SK-N-SH (cell line): ENCODE data around the gene DOCK8. TPM values are rescaled to one million over a fixed set of nuclear protein-coding genes. Genes with fewer than 3 reads are reported as not detected.

ENCODE experiments used
- CTCF ChIA-PET: fragments of 300-600, 350-600 bp; formaldehyde crosslinking; extraction: SDS; loops from one replicate; lab custom pipeline; 2021; lab: Yijun Ruan, JAX
- POLR2A ChIA-PET: fragments of 350-600 bp; sonication (Branson Sonifier 250); formaldehyde crosslinking; extraction: SDS; loops from one replicate; lab custom pipeline; 2020; ENCODE audit warnings: antibody characterized with exemption, inconsistent platforms; lab: Yijun Ruan, JAX
- DNase-seq: peaks from one replicate; pipeline ENCODE4 v3.0.0; 2012
- H2AFZ ChIP-seq: fragments of 200-600 bp; sonication (generic); 2 replicates; pipeline ENCODE4 v1.8.1; 2016; ENCODE audit warnings: antibody characterized with exemption, mild to moderate bottlenecking, low read depth
- H3F3A ChIP-seq: fragments of 200-600 bp; sonication (generic); replicated peaks from 2 replicates; pipeline ENCODE3; 2016; ENCODE audit warnings: antibody characterized with exemption, mild to moderate bottlenecking; ENCODE audit not compliant: insufficient read depth
- H3K27ac ChIP-seq, 2 experiments: fragments of 200-500 bp in 1 of 2; fragments of 200-600 bp in 1 of 2; sonication (Bioruptor generic) in 1 of 2; sonication (generic), shearing (Covaris generic) in 1 of 2; 2 replicates each; pipeline versions ENCODE4 v1.5.1 to v1.6.1; 2014 to 2016; ENCODE audit warnings: low read depth in 2 of 2, inconsistent platforms in 1 of 2, low read length in 1 of 2, mild to moderate bottlenecking in 1 of 2, mixed read lengths in 1 of 2
- H3K27me3 ChIP-seq: fragments of 200-600 bp; sonication (generic), shearing (Covaris generic); 2 replicates; pipeline ENCODE4 v1.6.1; 2016; ENCODE audit warnings: mixed run types; ENCODE audit not compliant: insufficient read depth
- H3K36me3 ChIP-seq, 2 experiments: fragments of 200-500 bp in 1 of 2; fragments of 200-600 bp in 1 of 2; sonication (Bioruptor generic) in 1 of 2; sonication (generic) in 1 of 2; replicated peaks in 1 of 2; 2 replicates each; pipeline versions ENCODE3 to v1.5.1; 2014 to 2016; ENCODE audit warnings: low read length in 1 of 2, mild to moderate bottlenecking in 1 of 2; ENCODE audit not compliant: insufficient read depth in 2 of 2, control insufficient read depth in 1 of 2
- H3K4me1 ChIP-seq, 2 experiments: fragments of 200-500 bp in 1 of 2; fragments of 200-600 bp in 1 of 2; sonication (Bioruptor generic) in 1 of 2; sonication (generic), shearing (Covaris generic) in 1 of 2; 2 replicates each; pipeline versions ENCODE4 v1.5.1 to v1.6.1; 2014 to 2016; ENCODE audit warnings: low read depth in 1 of 2, low read length in 1 of 2, mixed run types in 1 of 2; ENCODE audit not compliant: insufficient read depth in 2 of 2, control insufficient read depth in 1 of 2
- H3K4me2 ChIP-seq: fragments of 200-600 bp; sonication (generic), shearing (Covaris generic); 2 replicates; pipeline ENCODE4 v1.6.1; 2017; ENCODE audit warnings: mixed run types
- H3K4me3 ChIP-seq, 2 experiments: fragments of 200-500 bp in 1 of 2; fragments of 200-600 bp in 1 of 2; sonication (Bioruptor generic) in 1 of 2; sonication (generic), shearing (Covaris generic) in 1 of 2; 2 replicates each; pipeline versions ENCODE4 v1.5.1 to v1.8.1; 2014 to 2016; ENCODE audit warnings: low read depth in 2 of 2, inconsistent platforms in 1 of 2, low read length in 1 of 2, mild to moderate bottlenecking in 1 of 2, mixed read lengths in 1 of 2, moderate library complexity in 1 of 2
- H3K79me2 ChIP-seq: fragments of 200-600 bp; sonication (generic); 2 replicates; pipeline ENCODE4 v1.8.1; 2017; ENCODE audit warnings: mild to moderate bottlenecking; ENCODE audit not compliant: insufficient read depth
- H3K9ac ChIP-seq: fragments of 200-600 bp; sonication (generic); 2 replicates; pipeline ENCODE4 v1.6.1; 2017; ENCODE audit warnings: mixed run types
- H3K9me2 ChIP-seq: fragments of 200-600 bp; sonication (generic); 2 replicates; pipeline ENCODE4 v1.6.1; 2017; ENCODE audit warnings: mixed run types
- H3K9me3 ChIP-seq: fragments of 200-600 bp; sonication (generic); 2 replicates; pipeline ENCODE4 v1.6.1; 2017; ENCODE audit warnings: mixed run types, mild to moderate bottlenecking, moderate library complexity
- H4K20me1 ChIP-seq: fragments of 200-600 bp; sonication (generic); 2 replicates; pipeline ENCODE4 v1.6.1; 2017; ENCODE audit warnings: mild to moderate bottlenecking, mixed run types; ENCODE audit not compliant: insufficient read depth
- CHD2 ChIP-seq: fragments of 150-350 bp; IDR thresholded peaks from 2 replicates; pipeline ENCODE4 v1.6.1; 2018; ENCODE audit warnings: low read length; ENCODE audit not compliant: partially characterized antibody
- CTCF ChIP-seq: fragments of 200-600 bp; sonication (generic); IDR thresholded peaks from 2 replicates; pipeline ENCODE4 v1.6.1; 2017; ENCODE audit warnings: antibody characterized with exemption, mild to moderate bottlenecking, moderate library complexity
- EP300 ChIP-seq, 2 experiments: IDR thresholded peaks; 2 replicates each; pipeline versions ENCODE4 v1.4.0 to v1.6.1; 2012; ENCODE audit warnings: borderline replicate concordance in 1 of 2, low read depth in 1 of 2, low read length in 1 of 2
- EZH2phosphoT487 ChIP-seq: fragments of 200-600 bp; sonication (generic); IDR thresholded peaks from 2 replicates; pipeline ENCODE4 v1.6.1; 2017; ENCODE audit warnings: low read depth, mixed run types, mild to moderate bottlenecking, antibody characterized with exemption, moderate library complexity, borderline replicate concordance
- FOSL2 ChIP-seq: IDR thresholded peaks from 2 replicates; pipeline ENCODE4 v1.4.0; 2012; ENCODE audit warnings: low read depth, mild to moderate bottlenecking, moderate library complexity, borderline replicate concordance
- FOXM1 ChIP-seq: IDR thresholded peaks from 2 replicates; pipeline ENCODE4 v1.4.0; 2012; ENCODE audit warnings: low read depth, mild to moderate bottlenecking
- IRF3 ChIP-seq: fragments of 150-350 bp; IDR thresholded peaks from 2 replicates; pipeline ENCODE4 v1.6.1; 2016; ENCODE audit warnings: mild to moderate bottlenecking, low read depth, low read length
- JUND ChIP-seq: IDR thresholded peaks from 2 replicates; pipeline ENCODE4 v1.4.0; 2012
- NRF1 ChIP-seq: IDR thresholded peaks from 2 replicates; pipeline ENCODE4 v1.6.1; 2012; ENCODE audit warnings: low read depth, mild to moderate bottlenecking, low read length
- RAD21 ChIP-seq: IDR thresholded peaks from 2 replicates; pipeline ENCODE4 v1.6.1; 2012; ENCODE audit warnings: mild to moderate bottlenecking, low read length
- RCOR1 ChIP-seq: fragments of 150-350 bp; IDR thresholded peaks from 2 replicates; pipeline ENCODE4 v1.6.1; 2017; ENCODE audit warnings: antibody characterized with exemption, low read length
- RXRA ChIP-seq: IDR thresholded peaks from 2 replicates; pipeline ENCODE4 v1.4.0; 2012; ENCODE audit warnings: low read depth, mild to moderate bottlenecking, borderline replicate concordance
- SIN3A ChIP-seq: IDR thresholded peaks from 2 replicates; pipeline ENCODE4 v1.6.1; 2012; ENCODE audit warnings: low read depth, mild to moderate bottlenecking, low read length, moderate library complexity, borderline replicate concordance
- SMC3 ChIP-seq: IDR thresholded peaks from 2 replicates; pipeline ENCODE4 v1.6.1; 2012; ENCODE audit warnings: low read depth, low read length, improper control_type of control experiment
- TAF1 ChIP-seq: IDR thresholded peaks from 2 replicates; pipeline ENCODE4 v1.6.1; 2012; ENCODE audit warnings: low read depth, mild to moderate bottlenecking, low read length, moderate library complexity, borderline replicate concordance
- TCF12 ChIP-seq: IDR thresholded peaks from 2 replicates; pipeline ENCODE4 v1.4.0; 2012
- USF1 ChIP-seq: IDR thresholded peaks from 2 replicates; pipeline ENCODE4 v1.4.0; 2012; ENCODE audit warnings: low read depth, borderline replicate concordance
- USF2 ChIP-seq: fragments of 150-350 bp; IDR thresholded peaks from 2 replicates; pipeline ENCODE4 v1.6.1; 2017; ENCODE audit warnings: antibody characterized with exemption, low read length, low read depth, borderline replicate concordance
- WGBS: methylation state at CpG from one replicate; pipeline ENCODE4 v1.1.6; 2017; ENCODE audit warnings: low lambda C conversion rate; 5-methylcytosine and 5-hydroxymethylcytosine counted together
- polyA plus RNA-seq, 3 experiments: library from polyadenylated mRNA; depleted of rRNA; stranded (reverse); fragments of >200 nt; gene quantifications; 2 replicates each; pipeline ENCODE4 v1.2.3, GENCODE V29; 2012

DOCK8 gene
- polyA plus RNA-seq, 1 of the 3 experiments (the other 2 are of a cell fraction): not detected

GRCh38 chr9:211036-211435 lies 3.6 kb upstream of the DOCK8 start:
- H3K9me2 ChIP-seq: no peaks in the 10 kb centered on the region
- H3K9me3 ChIP-seq: no peaks in the 10 kb centered on the region
- WGBS: 19% methylated on average over 7 of the region's 7 CpGs
- ChIA-PET POLR2A (no interaction called here), CTCF (no interaction called here)
- H3K79me2 ChIP-seq: no peaks in the 10 kb centered on the region
- no peak overlapping the region for H3K27ac ChIP-seq
- no peaks in the 10 kb centered on the region for H3K36me3 ChIP-seq
- no peak overlapping the region for H3K4me2 ChIP-seq
- H3F3A ChIP-seq: no peaks in the 10 kb centered on the region
- H3K4me3 ChIP-seq: no peak overlapping the region
- no peak overlapping the region for H3K9ac ChIP-seq
- H3K27me3 ChIP-seq: peaks cover 44% of the 10 kb centered on the region
- no peaks in the 10 kb centered on the region for H4K20me1 ChIP-seq
- no peak for DNase-seq
- H2AFZ ChIP-seq: no peak overlapping the region
- H3K4me1 ChIP-seq: no peaks in the 10 kb centered on the region
- TF ChIP-seq EP300 (IDR thresholded peaks at IDR 0.05; ENCODE audit: borderline replicate concordance in 1 of 2, low read depth in 1 of 2, low read length in 1 of 2): no peak
- no peak for TF ChIP-seq SMC3
- TF ChIP-seq JUND: no peak
- TF ChIP-seq RAD21: no peak
- TF ChIP-seq CHD2: no peak
- TF ChIP-seq SIN3A: no peak
- TF ChIP-seq TAF1: no peak
- no peak for TF ChIP-seq EZH2phosphoT487
- no peak for TF ChIP-seq IRF3
- TF ChIP-seq USF1: no peak
- no peak for TF ChIP-seq USF2
- TF ChIP-seq FOSL2: no peak
- TF ChIP-seq CTCF: no peak
- TF ChIP-seq RCOR1: no peak
- TF ChIP-seq FOXM1: no peak
- no peak for TF ChIP-seq NRF1
- TF ChIP-seq RXRA: no peak
- no peak for TF ChIP-seq TCF12
